22Rv1 (cell line): Measurements from ENCODE around the gene USE1.
A peak's percentile ranks its signal among the peaks of the same experiment; 100 is the strongest.

ENCODE experiments used
- H3K27ac ChIP-seq: fragments of 450-650 bp; 2 replicates; pipeline ENCODE4 v1.5.1; 2017
- ZFX ChIP-seq: fragments of 450-650 bp; IDR thresholded peaks from 2 replicates; pipeline ENCODE4 v1.6.1; 2017; ENCODE audit warnings: antibody characterized with exemption, borderline replicate concordance
- TF ChIP-seq, protein P1 (sequence below): fragments of 450-650 bp; IDR thresholded peaks from 2 replicates; pipeline ENCODE4 v1.5.1; 2017; ENCODE audit warnings: mild to moderate bottlenecking

The USE1 gene

DNA sequence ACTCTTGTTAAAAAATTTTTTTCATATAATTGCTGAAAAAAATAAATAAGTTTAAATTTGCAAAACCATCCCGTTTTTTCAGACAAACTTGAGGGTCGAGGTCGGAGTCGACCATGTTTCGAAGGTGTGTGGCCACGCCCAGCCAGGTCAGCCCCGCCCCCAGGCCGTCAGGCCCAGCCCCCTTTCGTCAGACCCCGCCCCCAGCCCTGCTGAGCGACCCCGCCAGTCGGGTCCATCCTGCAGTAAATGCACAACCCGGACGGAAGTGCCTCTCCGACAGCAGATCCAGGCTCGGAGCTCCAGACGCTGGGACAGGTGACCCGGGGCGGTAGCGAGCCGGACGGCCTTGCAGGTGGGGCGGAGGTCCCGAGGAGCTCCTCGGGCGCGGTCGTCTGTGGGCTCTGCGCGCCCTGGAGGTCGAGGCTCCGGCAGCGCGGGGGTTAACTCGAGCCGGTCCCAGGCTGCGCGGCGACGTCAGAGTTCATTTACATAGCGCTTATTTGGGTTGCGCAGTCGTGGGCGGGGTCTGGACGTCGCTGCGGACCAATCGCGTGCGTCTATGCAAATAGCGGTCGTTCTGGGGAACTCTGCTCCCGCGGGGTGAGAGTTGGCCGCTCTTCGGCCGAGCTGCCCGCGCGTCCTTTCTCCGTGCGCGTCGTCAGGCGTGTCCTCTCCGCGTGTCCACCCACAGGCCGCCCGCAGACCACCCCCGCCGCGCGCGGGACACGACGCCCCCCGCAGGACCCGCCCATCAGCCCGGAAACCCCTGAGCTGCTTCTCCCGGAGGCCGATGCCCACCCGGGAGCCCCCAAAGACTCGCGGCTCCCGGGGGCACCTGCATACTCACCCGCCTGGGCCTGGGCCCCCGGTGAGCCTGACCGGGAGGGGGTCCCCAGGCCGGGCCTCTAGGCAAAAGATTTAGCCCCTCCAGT lies 11.1 kb downstream of the USE1 start, which contains the start of gene OCEL1:
Gene OCEL1 (plus strand): TSS at position 225 of the 932 bp plus-strand sequence. CDS start 22 bp downstream, at position 247.
- peak within 1 kb of the TSS; percentile 92 for H3K27ac ChIP-seq
- TF ChIP-seq ZFX, result no peak
- TF ChIP-seq, protein P1, sequence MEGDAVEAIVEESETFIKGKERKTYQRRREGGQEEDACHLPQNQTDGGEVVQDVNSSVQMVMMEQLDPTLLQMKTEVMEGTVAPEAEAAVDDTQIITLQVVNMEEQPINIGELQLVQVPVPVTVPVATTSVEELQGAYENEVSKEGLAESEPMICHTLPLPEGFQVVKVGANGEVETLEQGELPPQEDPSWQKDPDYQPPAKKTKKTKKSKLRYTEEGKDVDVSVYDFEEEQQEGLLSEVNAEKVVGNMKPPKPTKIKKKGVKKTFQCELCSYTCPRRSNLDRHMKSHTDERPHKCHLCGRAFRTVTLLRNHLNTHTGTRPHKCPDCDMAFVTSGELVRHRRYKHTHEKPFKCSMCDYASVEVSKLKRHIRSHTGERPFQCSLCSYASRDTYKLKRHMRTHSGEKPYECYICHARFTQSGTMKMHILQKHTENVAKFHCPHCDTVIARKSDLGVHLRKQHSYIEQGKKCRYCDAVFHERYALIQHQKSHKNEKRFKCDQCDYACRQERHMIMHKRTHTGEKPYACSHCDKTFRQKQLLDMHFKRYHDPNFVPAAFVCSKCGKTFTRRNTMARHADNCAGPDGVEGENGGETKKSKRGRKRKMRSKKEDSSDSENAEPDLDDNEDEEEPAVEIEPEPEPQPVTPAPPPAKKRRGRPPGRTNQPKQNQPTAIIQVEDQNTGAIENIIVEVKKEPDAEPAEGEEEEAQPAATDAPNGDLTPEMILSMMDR, result no peak

DNA sequence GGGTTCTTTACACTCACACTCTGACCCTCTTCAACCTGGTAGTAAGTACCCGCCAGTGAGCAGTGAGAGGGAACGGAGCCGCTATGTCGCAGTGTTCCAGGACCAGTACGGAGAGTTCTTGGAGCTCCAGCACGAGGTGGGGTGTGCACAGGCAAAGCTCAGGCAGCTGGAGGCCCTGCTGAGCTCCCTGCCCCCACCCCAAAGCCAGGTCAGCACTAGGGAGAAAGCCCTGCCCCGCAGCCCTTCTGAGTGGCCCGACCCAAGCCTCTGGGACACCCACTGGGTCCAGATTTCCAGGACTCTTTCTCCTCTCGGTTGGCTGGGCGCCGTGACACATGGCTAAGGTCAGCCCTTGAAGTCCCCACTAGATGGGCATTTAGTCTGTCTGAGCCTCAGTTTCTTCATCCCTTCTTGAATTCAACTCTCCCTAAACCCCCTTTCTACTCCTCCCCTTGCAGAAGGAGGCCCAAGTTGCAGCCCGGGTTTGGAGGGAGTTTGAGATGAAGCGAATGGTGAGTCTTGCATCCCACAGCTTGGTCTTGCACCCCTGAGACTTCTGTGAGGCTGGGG lies 12.7 kb downstream of the USE1 start:
- TF ChIP-seq, protein P1, result no peak
- no peak for TF ChIP-seq ZFX
- peak overlapping the region; percentile 92 for H3K27ac ChIP-seq

DNA sequence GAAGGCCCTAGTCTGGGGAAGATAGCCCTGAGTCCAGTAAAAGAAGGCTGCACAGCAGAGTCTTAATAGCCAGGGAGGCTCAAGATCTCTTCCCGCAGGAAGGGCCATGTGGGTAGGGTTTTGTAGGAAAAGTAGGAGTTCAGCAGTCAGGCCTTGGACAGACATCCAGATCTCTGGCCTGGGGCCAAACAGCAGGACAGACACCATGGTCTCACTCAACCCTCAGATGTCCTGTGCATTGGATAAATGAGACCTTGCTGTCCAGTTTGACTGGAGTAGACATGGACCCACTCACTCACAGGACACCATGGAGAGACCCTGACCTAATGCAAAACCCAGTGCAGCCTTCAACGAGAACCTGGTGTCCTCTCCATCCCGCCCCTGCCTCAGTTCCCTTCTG lies 14.7 kb downstream of the USE1 start:
- TF ChIP-seq ZFX, result no peak
- TF ChIP-seq, protein P1, result no peak
- H3K27ac ChIP-seq, result no peak overlapping the region

- no peak overlapping the region for H3K27ac ChIP-seq
Observed at GRCh38 chr19:17232258-17232657, 17.1 kb downstream of the USE1 start.

DNA sequence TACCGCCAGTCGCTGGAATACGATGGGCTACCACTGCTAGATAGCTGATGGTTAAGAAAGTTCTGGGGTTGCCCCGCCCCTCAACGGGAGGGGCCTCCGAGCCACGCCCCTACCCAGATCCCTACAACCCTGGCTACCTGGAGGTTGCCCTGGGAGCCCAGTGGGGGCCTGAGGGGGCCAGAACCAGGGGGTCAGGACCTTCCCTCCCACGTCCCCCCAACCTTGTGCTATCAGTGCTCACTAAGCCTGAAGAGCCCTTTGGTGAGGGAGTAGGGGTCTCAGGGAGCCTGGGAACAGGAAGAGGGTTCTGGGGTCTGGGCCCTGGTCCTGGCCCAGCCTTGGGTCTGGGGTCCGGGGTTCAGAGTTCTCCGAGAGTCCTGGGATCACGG lies 19.7 kb downstream of the USE1 start:
- no peak for TF ChIP-seq ZFX
- H3K27ac ChIP-seq, result peak overlapping the region; percentile 90

More at GRCh38 chr19:17232258-17232657, 17.1 kb downstream of the USE1 start:
- no peak for TF ChIP-seq ZFX
- TF ChIP-seq, protein P1, result no peak

- TF ChIP-seq ZFX, result no peak
- TF ChIP-seq, protein P1, result peak; percentile 84
- peak overlapping the region; percentile 90 for H3K27ac ChIP-seq
Observed at GRCh38 chr19:17235300-17235970, 20.3 kb downstream of the USE1 start.

- peak overlapping the region; percentile 90 for H3K27ac ChIP-seq
- TF ChIP-seq ZFX, result no peak
Observed at GRCh38 chr19:17235971-17236777, 21.0 kb downstream of the USE1 start.
